ENCODE results near the gene ZNF808. TPM values are rescaled to one million over a fixed set of nuclear protein-coding genes. Genes with fewer than 3 reads are reported as not detected.
A peak's percentile ranks its signal among the peaks of the same experiment; 100 is the strongest.
"Not testable (repeated sequence)": the region's sequence is repeated elsewhere in the genome, so short reads cannot be mapped to it uniquely, and the experiment has no call there.

Gene ZNF808
- total RNA-seq, 4 donors from 2014 or later = 23.7 to 40.9 (median 30.4) TPM

GRCh38 chr19:52536448-52536800, 9.0 kb downstream of the ZNF808 start:
- H3K4me3 ChIP-seq = peak overlapping the region; percentile 49 to 60
- H3K27ac ChIP-seq = peak overlapping the region; percentile 39 to 81
- DNase-seq = peak in 1 of 2 donors; percentile 28
- TF ChIP-seq CTCF (IDR thresholded peaks at IDR 0.05) (no peak), POLR2A (IDR thresholded peaks at IDR 0.05) (no peak)
- no peaks in the 10 kb centered on the region for H3K36me3 ChIP-seq
- intact Hi-C loops (cut with DNase I; ENCODE audit: low total_unique reads) = no loop called here
- H3K4me1 ChIP-seq = no peaks in the 10 kb centered on the region
- no peaks in the 10 kb centered on the region for H3K27me3 ChIP-seq
- no peaks in the 10 kb centered on the region for H3K9me3 ChIP-seq

- H3K36me3 ChIP-seq; H3K9me3 ChIP-seq; H3K27me3 ChIP-seq; H3K27ac ChIP-seq; H3K4me3 ChIP-seq; intact Hi-C loops (cut with DNase I; ENCODE audit: low total_unique reads); H3K4me1 ChIP-seq; DNase-seq: not testable (repeated sequence)
Observed at GRCh38 chr19:52538815-52539214, 11.3 kb downstream of the ZNF808 start.

- intact Hi-C loops (cut with DNase I; ENCODE audit: low total_unique reads); H3K36me3 ChIP-seq; H3K4me3 ChIP-seq; H3K4me1 ChIP-seq; H3K27ac ChIP-seq; DNase-seq; H3K9me3 ChIP-seq; H3K27me3 ChIP-seq: not testable (repeated sequence)
Observed at GRCh38 chr19:52541176-52541575, 13.7 kb downstream of the ZNF808 start.

GRCh38 chr19:52541608-52542007, 14.1 kb downstream of the ZNF808 start:
- H3K4me1 ChIP-seq = no peaks in the 10 kb centered on the region
- intact Hi-C loops (cut with DNase I; ENCODE audit: low total_unique reads) = no loop called here
- no peak overlapping the region for H3K27ac ChIP-seq
- H3K27me3 ChIP-seq = no peaks in the 10 kb centered on the region
- H3K4me3 ChIP-seq = no peak overlapping the region
- H3K9me3 ChIP-seq = no peaks in the 10 kb centered on the region
- TF ChIP-seq POLR2A (IDR thresholded peaks at IDR 0.05) (no peak), CTCF (IDR thresholded peaks at IDR 0.05) (no peak)
- H3K36me3 ChIP-seq = no peaks in the 10 kb centered on the region
- no peak for DNase-seq

GRCh38 chr19:52542541-52542940, 15.1 kb downstream of the ZNF808 start:
- H3K27me3 ChIP-seq; H3K27ac ChIP-seq; H3K36me3 ChIP-seq; H3K4me3 ChIP-seq; H3K9me3 ChIP-seq; H3K4me1 ChIP-seq; intact Hi-C loops (cut with DNase I; ENCODE audit: low total_unique reads); DNase-seq: not testable (repeated sequence)

GRCh38 chr19:52542984-52543664, 15.7 kb downstream of the ZNF808 start:
- no peak overlapping the region for H3K4me3 ChIP-seq
- H3K9me3 ChIP-seq = no peaks in the 10 kb centered on the region
- no peak for DNase-seq
- intact Hi-C loops (cut with DNase I; ENCODE audit: low total_unique reads) = no loop called here
- TF ChIP-seq POLR2A (IDR thresholded peaks at IDR 0.05) = no peak
- no peak for TF ChIP-seq CTCF (IDR thresholded peaks at IDR 0.05)
- no peaks in the 10 kb centered on the region for H3K36me3 ChIP-seq
- H3K27ac ChIP-seq = no peak overlapping the region
- H3K4me1 ChIP-seq = no peaks in the 10 kb centered on the region
- no peaks in the 10 kb centered on the region for H3K27me3 ChIP-seq
